Measurements from ENCODE around the gene ASCL4. TPM values are rescaled to one million over a fixed set of nuclear protein-coding genes. Genes with fewer than 3 reads are reported as not detected.

Gene ASCL4
- total and polyA plus RNA-seq, 9 donors = not detected

DNA sequence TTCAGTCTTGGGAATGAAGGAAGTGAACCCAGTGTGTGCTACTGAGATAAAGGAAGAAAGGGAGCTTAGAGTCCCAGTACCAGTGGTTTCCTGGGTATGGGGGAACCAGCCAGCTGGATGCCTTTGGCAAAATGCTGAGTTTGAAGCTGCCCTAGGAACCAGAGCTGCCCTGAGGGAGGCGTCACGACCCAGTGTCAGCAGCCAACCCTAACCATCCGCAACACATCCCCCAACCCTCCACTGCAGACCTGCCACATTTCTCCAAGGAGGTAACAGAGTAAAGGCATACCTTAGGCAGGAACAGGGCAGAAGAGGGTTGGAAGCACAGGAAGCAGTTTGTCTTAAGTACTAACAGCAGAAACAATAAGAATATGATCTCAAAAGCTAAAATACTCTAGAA, 42.1 kb upstream of the ASCL4 start:
- H3K4me1 ChIP-seq (ENCODE audit: insufficient read depth) = no peaks in the 10 kb centered on the region
- H3K27ac ChIP-seq = no peak overlapping the region
- H3K36me3 ChIP-seq = no peaks in the 10 kb centered on the region
- no peaks in the 10 kb centered on the region for H3K27me3 ChIP-seq
- no peak for TF ChIP-seq POLR2A (IDR thresholded peaks at IDR 0.05)
- TF ChIP-seq EP300 (IDR thresholded peaks at IDR 0.05) = no peak
- TF ChIP-seq, protein P1, sequence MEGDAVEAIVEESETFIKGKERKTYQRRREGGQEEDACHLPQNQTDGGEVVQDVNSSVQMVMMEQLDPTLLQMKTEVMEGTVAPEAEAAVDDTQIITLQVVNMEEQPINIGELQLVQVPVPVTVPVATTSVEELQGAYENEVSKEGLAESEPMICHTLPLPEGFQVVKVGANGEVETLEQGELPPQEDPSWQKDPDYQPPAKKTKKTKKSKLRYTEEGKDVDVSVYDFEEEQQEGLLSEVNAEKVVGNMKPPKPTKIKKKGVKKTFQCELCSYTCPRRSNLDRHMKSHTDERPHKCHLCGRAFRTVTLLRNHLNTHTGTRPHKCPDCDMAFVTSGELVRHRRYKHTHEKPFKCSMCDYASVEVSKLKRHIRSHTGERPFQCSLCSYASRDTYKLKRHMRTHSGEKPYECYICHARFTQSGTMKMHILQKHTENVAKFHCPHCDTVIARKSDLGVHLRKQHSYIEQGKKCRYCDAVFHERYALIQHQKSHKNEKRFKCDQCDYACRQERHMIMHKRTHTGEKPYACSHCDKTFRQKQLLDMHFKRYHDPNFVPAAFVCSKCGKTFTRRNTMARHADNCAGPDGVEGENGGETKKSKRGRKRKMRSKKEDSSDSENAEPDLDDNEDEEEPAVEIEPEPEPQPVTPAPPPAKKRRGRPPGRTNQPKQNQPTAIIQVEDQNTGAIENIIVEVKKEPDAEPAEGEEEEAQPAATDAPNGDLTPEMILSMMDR (IDR thresholded peaks at IDR 0.05) = no peak
- intact Hi-C loops (cut with DNase I) = no loop called here
- DNase-seq = no peak
- no peaks in the 10 kb centered on the region for H3K9me3 ChIP-seq
- no peak overlapping the region for H3K4me3 ChIP-seq
- 77 to 83% (median 79%) methylated on average over 3 of the region's 3 CpGs for WGBS, 3 donors

DNA sequence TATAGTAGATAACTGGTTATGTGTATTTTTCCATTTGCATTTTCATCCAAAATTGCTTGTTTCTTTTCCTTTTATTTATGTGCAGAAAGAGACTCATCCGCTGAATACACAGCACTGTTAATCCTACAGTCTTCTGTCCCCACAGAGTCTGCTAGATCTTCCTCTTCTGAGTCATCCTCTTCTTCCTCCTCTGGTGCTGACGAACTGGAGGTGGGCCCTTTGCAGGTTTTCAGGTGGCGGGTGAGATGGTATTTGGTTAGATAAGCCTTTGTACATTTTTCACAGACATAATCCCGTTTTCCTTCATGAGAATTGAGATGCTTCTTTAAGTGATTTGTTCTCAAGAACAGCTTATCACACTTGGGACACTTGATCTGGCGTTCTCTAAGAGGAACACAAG, 40.4 kb upstream of the ASCL4 start:
- no peak overlapping the region for H3K4me3 ChIP-seq
- WGBS, 3 donors = 87 to 89% (median 89%) methylated on average over 5 of the region's 5 CpGs
- intact Hi-C loops (cut with DNase I) = no loop called here
- H3K27me3 ChIP-seq = no peaks in the 10 kb centered on the region
- DNase-seq = no peak
- no peak overlapping the region for H3K27ac ChIP-seq
- H3K9me3 ChIP-seq = no peaks in the 10 kb centered on the region
- H3K36me3 ChIP-seq = no peaks in the 10 kb centered on the region
- no peaks in the 10 kb centered on the region for H3K4me1 ChIP-seq (ENCODE audit: insufficient read depth)
- TF ChIP-seq, protein P1 (IDR thresholded peaks at IDR 0.05) = no peak
- no peak for TF ChIP-seq POLR2A (IDR thresholded peaks at IDR 0.05)
- TF ChIP-seq EP300 (IDR thresholded peaks at IDR 0.05) = no peak

DNA sequence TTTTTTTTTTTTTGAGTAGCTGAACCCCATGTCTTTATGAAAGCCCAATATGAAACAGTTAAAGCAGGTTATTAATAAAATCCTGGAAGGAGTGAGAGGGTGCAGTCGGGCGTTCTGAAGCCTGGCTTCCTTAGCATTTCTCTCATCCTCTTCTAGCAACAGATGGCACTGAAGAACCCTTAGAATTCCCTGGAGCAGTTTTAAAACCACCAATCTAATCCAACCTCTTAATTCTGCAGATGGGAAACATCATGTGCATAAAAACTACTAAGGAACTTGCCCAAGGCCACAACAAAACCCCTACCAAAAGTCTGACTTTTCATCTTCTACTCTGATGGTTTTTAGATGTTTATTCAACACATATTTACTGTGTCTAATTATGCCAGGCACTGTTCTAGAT, 38.7 kb upstream of the ASCL4 start:
- no peak overlapping the region for H3K27ac ChIP-seq
- no peaks in the 10 kb centered on the region for H3K27me3 ChIP-seq
- no peaks in the 10 kb centered on the region for H3K9me3 ChIP-seq
- intact Hi-C loops (cut with DNase I) = no loop called here
- no peaks in the 10 kb centered on the region for H3K4me1 ChIP-seq (ENCODE audit: insufficient read depth)
- TF ChIP-seq, protein P1 (IDR thresholded peaks at IDR 0.05) = no peak
- WGBS, 3 donors = 78 to 92% (median 80%) methylated on average over 2 of the region's 2 CpGs
- no peak overlapping the region for H3K4me3 ChIP-seq
- DNase-seq = no peak
- no peaks in the 10 kb centered on the region for H3K36me3 ChIP-seq

DNA sequence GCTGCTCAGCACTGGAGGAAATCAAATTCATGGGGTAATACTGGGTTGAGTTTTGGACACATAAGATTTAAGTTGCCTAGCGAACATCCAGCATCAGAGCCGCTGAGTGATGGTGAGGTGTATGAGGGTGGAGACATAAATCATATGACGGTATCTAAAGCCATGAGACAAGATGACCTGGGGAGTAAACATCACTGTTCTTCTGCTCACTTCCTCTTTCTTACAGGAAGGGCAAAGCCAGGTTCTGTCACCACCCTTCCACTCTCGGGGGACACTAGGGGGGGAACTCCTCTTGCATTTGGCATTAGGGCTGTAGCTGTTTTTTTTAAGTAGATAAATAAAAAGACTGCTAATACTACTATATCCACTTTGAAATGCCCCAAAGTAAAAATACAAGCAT, 37.6 kb upstream of the ASCL4 start:
- no peaks in the 10 kb centered on the region for H3K36me3 ChIP-seq
- TF ChIP-seq POLR2A (IDR thresholded peaks at IDR 0.05) (no peak), EP300 (IDR thresholded peaks at IDR 0.05) (no peak)
- TF ChIP-seq, protein P1 (IDR thresholded peaks at IDR 0.05) = no peak
- intact Hi-C loops (cut with DNase I) = no loop called here

DNA sequence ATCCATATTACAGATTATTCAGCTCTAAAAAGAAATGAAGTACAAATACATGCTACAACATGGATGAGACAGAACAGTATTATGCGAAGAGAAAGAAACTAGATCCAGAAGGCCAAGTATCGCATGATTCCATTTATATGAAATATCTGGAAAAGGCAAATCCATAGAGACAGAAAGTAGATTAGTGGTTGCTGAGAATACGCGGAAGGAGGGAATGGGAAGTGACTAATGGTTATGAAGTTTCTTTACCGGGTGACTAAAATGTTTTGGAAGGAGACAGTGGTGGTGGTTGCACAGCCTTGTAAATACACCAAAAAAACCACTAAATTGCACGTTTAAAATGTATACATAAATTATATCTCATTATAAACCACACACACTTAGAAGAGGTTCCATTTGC, 26.0 kb upstream of the ASCL4 start:
- no peak for TF ChIP-seq POLR2A (IDR thresholded peaks at IDR 0.05)
- TF ChIP-seq EP300 (IDR thresholded peaks at IDR 0.05) = no peak
- TF ChIP-seq, protein P1 (IDR thresholded peaks at IDR 0.05) = no peak
- Histone ChIP-seq H3K36me3 (no peaks in the 10 kb centered on the region), H3K4me3 (no peak overlapping the region), H3K4me1 (ENCODE audit: insufficient read depth) (peaks cover 7% of the 10 kb centered on the region), H3K27ac (no peak overlapping the region), H3K9me3 (no peaks in the 10 kb centered on the region), H3K27me3 (no peaks in the 10 kb centered on the region)
- no peak for DNase-seq
- intact Hi-C loops (cut with DNase I) = no loop called here
- WGBS, 3 donors = 74 to 75% (median 75%) methylated on average over 6 of the region's 6 CpGs

More for the DNA sequence above, 37.6 kb upstream of the ASCL4 start:
- Histone ChIP-seq H3K4me3 (no peak overlapping the region), H3K4me1 (ENCODE audit: insufficient read depth) (no peaks in the 10 kb centered on the region), H3K27me3 (no peaks in the 10 kb centered on the region), H3K27ac (no peak overlapping the region), H3K9me3 (no peaks in the 10 kb centered on the region)
- 91 to 96% (median 93%) methylated on average over 4 of the region's 4 CpGs for WGBS, 3 donors
- DNase-seq = no peak

Measured in ovary (tissue), 9 donors.